ENCODE results near the gene CACNA2D3.

DNA sequence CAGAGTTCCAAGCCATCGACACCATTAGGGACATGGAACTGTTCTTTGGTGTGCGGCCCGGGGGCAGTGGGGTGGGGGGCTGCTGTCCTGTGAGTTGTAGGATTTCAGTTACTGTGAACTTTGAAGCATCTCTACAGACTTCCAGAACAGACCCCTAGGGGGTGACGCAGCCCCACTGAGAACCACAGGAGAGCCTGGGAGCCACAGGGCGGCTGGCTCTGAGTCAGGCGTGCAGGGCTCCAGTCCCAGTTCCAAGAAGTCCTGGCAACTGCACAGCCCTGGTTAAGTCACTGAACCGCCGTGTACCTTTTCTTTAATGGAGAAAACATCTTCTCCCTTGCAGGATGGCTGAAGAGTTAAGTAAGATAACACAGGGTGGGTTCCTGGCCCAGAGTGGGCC is 829.1 kb downstream of the CACNA2D3 start:
- TF ChIP-seq CTCF (conservative IDR thresholded peaks at IDR 0.05; ENCODE audit: low read length) (peak; percentile 67), EZH2phosphoT487 (IDR thresholded peaks at IDR 0.05; ENCODE audit: borderline replicate concordance, low read depth, low read length) (no peak)
